Stimulated activated CD8-positive, alpha-beta memory T cell treated with anti-CD3 and anti-CD28 coated beads, Interleukin-12 subunit alpha, Interleukin-12 subunit beta, amount 100 ng/mL, for 4 hours (primary cell): ENCODE measurements around the gene TSGA10IP.
A peak's percentile ranks its signal among the peaks of the same experiment; 100 is the strongest.

Source experiments
- DNase-seq: peaks from one replicate; pipeline ENCODE4 v3.0.0-alpha.2; 2020; ENCODE audit warnings: low read depth

The TSGA10IP gene

GRCh38 chr11:65977621-65978390, 32.5 kb downstream of the TSGA10IP start:
- DNase-seq, result no peak

- DNase-seq, result no peak
These were observed 33.3 kb downstream of the TSGA10IP start for GRCh38 chr11:65978391-65979238.

GRCh38 chr11:65979261-65979759, 34.0 kb downstream of the TSGA10IP start:
- no peak for DNase-seq

DNA sequence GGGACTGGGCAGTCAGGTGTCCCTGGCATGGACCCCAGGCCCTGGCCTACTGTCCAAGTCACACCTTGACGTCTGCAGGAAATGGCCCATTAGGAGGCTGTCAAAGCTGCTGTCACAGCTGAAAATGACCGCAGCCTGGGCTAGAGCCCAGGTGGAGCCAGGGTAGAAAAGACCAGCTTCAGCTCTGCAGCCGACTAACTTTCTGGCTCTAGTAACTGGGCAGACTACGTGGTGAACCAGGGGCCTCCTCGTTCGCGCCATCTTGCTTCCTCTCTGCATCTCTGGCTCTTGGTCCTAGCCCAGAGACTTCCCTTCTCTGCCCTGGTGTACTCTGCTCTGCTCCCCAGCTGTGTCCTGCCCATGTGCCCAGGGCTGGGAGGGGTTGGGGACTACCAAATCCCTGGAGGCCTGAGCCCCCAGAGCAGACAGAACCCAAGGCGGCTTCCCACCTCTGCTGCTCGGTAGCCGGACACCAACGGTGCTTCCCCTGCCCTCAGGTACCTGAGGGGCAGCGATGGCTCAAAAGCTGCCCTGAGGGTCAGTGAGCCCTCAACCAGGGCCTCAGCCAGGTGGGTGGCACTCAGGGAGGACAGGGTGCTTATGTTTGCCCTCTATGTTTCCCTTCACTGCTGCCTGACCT, 35.9 kb downstream of the TSGA10IP start:
- DNase-seq, result no peak

DNA sequence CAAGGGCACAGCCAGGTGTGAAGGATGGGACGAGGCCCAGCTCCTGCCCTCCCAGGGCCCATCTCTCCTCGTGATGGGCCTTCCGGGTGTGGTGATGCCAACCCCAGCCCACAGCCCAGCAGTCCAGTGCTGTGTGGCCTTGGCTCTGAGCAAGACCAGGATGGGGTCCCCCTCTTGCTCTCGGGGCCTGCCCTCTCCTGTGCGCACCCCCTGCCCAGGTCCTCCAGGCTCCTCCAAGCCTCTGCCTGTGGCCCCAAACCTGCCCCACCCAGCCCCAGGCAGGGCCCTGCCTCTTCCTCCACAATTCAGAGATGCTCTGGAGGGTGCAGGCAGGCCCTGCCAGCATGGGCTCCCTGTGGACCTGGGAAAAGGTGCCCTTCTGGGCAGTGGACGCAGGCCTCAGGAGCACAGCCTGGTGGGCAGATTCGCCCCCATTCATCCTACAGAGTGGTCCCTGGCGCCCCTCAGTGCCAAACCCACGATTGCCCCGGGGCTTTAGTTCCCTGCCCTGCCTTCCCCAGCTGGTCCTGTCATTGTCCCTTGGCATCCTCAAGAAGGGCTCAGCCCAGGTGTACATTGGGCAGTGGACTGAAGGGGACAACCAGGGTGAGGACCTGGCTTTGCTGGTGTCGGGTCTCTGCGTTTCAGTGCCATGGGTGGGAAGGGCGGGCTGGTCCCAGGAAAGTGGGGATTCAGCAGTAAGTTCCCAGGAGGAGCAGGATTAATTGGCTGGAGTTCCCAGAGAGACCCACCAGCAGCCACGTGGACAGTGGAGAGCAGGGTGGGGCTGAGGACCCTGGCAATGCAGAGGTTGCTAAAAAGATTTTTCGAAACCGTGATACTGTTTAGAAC, 36.9 kb downstream of the TSGA10IP start:
- no peak for DNase-seq

DNA sequence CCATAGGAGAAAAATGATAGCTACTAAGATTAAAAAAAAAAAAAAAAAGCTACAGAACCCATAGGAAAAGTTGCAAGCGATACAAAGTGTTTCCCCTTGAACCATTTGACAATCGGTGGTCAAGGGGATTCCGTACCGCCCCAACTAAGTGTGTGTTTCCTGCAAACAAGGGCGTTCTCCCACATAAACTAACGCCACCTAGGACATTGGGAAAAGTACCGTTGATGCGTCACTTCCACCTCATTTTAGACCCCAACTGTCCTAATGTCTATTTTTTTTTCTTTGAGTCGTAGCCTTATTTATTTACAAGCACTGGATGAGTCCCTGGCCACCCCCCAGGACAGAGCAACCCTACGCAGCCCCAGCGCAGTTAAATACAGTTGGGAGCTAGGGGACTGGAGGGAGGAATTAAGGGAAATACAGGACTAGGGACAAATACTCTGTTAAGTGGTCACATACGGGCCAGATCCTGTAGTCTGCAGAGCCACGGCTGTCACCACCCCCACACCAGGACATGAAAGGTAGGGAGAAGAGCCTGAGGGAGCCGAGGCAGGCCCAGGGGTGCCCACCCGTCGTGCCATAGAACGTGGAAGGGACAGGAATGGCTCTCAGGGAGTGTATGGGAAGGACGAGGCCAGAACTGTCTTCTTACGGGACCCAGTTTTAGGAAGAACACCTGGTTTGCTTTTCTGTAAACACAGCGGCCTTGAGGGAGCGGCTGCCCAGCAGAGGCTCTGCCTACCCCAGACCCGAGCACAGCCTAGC, 37.7 kb downstream of the TSGA10IP start:
- DNase-seq, result no peak

- DNase-seq, result no peak
These were observed 38.3 kb downstream of the TSGA10IP start for GRCh38 chr11:65983589-65983987.

GRCh38 chr11:65987336-65987735, 42.1 kb downstream of the TSGA10IP start:
- DNase-seq, result no peak

DNA sequence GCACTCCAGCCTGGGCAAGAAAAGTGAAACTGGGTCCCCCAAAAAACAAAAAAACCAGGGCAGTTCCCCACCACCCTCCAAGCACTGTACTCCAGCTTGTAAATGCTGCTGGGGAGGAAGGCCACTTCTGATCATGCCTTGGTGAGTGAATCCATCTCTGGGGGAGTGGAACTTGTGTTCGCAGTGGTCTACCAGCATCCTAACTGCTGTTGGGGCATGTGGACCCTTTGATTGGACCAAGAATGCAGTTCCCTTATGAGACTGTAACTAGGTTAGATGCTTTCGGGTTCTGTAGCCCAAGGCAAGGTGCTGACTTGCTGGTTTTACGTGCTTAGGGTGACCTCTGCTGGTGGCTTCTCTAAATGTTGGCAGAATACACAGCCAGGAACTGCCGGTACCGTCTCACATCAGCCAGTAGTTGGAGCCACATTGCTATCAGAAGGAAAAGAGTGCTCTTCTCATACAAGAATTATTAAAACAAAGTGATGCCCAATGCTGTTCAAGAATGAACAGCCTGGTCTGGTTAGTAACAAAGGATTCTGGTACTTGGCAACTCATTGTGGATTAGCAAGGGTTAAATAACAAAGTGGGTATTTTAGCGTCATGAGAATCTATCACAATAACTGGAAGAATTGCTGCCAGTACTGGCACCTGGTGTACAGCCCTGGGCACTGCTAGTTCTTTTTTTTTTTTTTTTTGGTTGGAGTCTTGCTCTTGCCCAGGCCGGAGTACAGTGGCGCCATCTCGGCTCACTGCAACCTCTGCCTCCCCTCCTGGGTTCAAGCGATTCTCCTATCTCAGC, 43.7 kb downstream of the TSGA10IP start:
- peak; percentile 68 for DNase-seq

- no peak for DNase-seq
These were observed 46.8 kb downstream of the TSGA10IP start for GRCh38 chr11:65992056-65992455.

- DNase-seq, result no peak
These were observed 52.0 kb downstream of the TSGA10IP start for GRCh38 chr11:65997286-65997685.

DNA sequence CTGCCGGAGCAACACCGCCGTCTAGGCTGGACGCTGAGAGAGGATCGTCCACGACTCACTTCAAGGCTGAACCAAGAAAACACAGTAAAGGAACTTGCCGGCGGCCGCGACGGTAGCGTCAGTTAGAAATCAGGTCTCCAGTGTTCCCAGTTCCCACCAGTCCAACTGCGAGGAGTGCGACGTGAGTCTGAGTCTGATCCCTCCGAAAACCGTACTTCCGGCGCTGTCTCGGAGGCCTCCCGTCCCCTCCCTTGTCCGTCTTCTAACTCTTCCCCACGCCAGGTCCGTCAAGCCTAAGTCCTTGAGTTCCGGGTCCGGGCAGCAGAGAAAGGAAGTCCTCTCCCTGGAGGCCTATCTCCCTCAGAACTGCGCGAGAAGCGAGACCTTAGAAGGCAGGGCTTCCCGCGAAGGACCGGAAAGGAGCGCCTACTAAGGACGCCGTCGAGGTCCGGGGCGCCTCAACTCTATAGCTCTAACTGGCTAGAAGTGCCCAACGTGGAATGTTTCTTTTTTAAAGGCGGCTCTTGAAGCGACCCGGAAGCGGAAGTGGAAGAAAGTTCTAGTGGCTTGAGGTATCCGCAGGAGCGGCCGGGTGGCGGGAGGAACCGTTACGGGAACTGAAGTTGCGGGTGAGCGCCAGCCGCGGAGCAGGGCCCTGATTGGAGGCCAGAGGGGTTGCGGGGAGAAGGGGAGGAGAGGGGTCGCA, 56.8 kb downstream of the TSGA10IP start, which contains the start of the genes BANF1 and EIF1AD:
Gene BANF1, plus strand, starts transcription at position 562 of the 706 bp plus-strand sequence. CDS start 748 bp downstream, outside the sequence.
Gene EIF1AD, minus strand, starts transcription at position 216 of the 706 bp plus-strand sequence. CDS start 1,768 bp downstream, outside the sequence.
- peak; percentile 86 for DNase-seq

GRCh38 chr11:66002648-66003225, 57.5 kb downstream of the TSGA10IP start:
- peak; percentile 72 for DNase-seq

DNA sequence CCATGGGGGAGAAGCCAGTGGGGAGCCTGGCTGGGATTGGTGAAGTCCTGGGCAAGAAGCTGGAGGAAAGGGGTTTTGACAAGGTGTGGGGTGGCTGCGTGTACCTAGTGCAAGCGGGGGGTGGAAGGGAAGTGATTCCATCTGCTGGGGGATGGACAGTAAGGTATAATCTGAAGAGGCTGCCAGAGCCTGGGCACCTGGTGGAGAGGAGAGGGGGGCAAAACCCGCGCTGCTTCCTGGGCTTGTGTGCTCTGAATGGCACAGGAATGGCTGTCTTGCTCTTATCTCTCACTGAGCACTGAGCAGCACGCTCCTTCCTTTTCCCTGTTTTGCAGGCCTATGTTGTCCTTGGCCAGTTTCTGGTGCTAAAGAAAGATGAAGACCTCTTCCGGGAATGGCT, 58.0 kb downstream of the TSGA10IP start:
- no peak for DNase-seq

- no peak for DNase-seq
These were observed 58.9 kb downstream of the TSGA10IP start for GRCh38 chr11:66004186-66004585.

- no peak for DNase-seq
These were observed 61.0 kb downstream of the TSGA10IP start for GRCh38 chr11:66006134-66006890.

DNA sequence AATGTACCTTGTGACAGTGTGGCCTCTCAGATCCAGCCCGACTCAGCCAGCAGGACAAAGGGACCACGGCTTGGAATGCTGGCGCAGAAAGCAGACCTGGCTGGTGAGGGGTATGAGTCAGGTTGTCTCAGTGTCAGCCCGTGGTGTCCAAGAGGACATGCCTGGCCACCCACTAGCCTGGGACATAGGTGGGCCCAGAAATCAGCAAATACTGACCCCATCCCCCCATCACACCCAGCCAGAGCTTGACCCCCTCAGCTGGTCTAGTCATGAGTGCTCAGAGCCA, 61.6 kb downstream of the TSGA10IP start:
- DNase-seq, result no peak

DNA sequence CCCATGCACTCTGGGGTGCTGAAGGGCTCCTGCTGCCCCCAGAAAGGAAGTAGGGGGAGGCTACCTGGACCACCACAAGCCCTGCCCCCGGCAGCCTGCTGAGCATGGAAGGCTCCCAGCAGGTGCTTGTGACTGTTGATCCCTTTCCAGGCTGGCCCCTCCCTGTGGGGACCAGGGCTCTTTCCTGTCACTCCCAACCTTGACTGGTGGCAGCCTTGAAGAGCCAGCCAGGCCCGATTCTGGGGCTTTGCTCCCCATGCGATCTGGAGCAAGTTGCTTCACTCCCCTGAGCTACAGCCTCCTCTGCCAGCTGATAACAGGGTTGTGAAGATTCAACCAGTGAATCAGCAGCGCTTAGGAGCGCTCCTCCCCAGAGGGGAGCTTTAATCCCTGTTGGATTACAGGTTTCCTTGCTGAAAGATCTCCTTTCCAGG, 61.9 kb downstream of the TSGA10IP start:
- no peak for DNase-seq
